ENCODE results near the gene HMGB4.

Gene HMGB4

DNA sequence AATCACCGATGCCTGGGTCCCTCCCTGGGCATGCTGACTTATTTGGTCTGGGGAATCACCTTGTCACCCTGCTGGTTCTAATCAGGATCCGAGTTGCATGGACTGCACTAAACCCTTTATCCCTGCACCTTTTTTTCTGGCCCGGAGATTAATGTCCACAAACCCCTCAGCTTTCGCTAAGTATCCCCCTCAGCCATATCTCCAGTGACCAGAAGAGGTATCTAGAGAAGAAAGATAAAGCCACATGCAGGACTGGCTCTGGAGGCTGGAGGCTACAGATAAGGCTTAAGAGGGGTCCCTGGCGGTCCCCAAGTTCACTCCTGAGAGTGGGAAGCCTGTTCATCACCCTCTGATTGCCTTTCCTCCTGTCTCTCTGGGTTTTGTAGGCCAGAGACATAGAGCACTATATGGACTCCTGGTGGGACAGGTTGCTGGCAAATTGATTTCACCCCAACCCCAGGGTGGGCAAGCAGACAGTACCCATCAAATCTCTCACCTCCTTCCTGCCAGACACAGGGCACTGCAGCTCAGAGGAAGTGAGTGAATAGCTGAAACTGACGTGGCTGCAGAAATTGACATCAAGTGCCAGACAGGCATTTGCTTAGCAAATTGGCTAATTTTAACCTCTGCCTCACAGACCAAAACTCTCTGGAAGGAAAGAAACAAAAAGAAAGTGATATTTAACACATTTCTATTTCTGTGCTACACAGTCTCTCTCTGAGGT is 38.8 kb downstream of the HMGB4 start:
- DNase-seq: no peak

DNA sequence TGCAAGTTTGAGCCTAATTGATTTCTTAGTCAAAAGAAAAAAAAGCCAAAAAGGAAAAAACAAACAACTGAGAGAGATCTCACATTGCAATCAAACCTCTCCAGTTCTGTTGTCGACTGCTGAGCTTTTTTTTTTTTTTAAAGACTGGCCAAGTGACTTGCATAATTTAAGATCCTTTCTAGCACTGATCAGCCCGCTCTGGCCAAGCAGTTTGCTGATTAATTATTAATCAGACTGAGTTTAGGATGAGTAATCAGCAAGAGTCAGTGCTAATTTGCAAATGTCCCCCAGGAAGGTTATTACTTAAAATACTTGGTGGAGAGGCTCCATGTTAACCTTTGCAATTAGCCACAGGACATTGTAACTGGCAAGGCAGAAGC is 39.3 kb downstream of the HMGB4 start:
- DNase-seq: no peak

GRCh38 chr1:33905241-33905640 is 41.4 kb downstream of the HMGB4 start:
- DNase-seq: no peak

DNA sequence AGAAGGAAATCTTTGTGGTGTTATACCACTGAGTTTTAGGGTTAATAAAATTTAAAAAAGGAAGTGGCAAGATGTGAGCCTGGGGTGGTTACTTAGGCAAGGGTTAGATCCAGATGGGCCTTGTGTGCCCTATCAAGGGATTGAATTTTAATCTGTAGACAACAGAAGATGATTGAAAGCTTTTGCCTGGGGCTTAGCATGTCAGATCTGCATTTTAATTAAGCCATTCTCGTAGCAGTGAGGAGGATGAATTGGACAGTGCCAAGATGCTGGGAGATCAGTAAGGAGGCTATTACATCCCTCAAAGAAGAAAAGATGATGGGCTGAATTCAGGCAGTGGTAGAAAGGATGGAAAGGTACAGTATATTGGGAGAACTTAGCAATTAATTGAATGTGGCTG is 42.3 kb downstream of the HMGB4 start:
- no peak for DNase-seq

DNA sequence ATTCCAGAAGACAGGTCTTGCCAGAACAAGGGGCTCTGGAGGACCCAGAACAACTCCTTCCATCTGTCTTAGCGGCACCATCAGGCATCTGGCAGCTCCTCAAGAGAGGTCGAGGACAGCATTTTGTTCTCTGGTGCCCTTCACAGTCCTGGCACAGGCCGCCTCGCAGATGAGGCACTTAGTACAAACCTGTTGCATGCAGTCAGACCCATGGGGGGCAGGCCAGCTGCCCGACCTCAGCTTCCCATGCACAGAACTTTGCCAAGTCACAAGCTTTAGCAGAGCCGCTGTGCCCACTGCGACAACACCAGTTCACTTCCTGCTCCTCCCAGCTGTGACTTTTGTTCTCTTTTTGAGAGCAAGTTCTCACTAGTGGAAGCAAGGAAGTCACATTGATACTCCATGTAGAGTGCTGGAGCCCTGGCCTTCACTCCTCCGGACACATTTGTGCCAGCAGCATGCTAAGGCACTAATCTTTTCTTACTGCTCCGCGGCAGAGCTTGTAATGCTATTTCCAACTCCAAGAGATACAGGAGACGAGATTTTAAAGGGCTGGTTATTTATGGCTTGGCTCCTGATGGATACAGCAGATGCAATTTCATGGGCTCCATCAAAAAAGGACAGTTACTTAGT is 44.6 kb downstream of the HMGB4 start:
- DNase-seq: no peak

All from stimulated activated naive CD4-positive, alpha-beta T cell (primary cell).